Osteoblast (primary cell): ENCODE results near the gene HES4. TPM values are rescaled to one million over a fixed set of nuclear protein-coding genes. Genes with fewer than 3 reads are reported as not detected.
A peak's percentile ranks its signal among the peaks of the same experiment; 100 is the strongest.
"Not testable (repeated sequence)": the region's sequence is repeated elsewhere in the genome, so short reads cannot be mapped to it uniquely, and the experiment has no call there.

ENCODE experiments used
- DNase-seq: peaks from one replicate; pipeline ENCODE4 v3.0.0; 2011; ENCODE audit warnings: low spot score, mixed read lengths; ENCODE audit not compliant: insufficient read length; ENCODE audit errors: missing footprints
- H2AFZ ChIP-seq: 2 replicates; pipeline ENCODE4 v1.6.0; 2011; ENCODE audit warnings: mild to moderate bottlenecking, low read length
- H3K27ac ChIP-seq: 2 replicates; pipeline ENCODE4 v1.5.1; 2011; ENCODE audit warnings: mild to moderate bottlenecking, low read depth, low read length, moderate library complexity
- H3K27me3 ChIP-seq: 2 replicates; pipeline ENCODE4 v1.6.0; 2012; ENCODE audit warnings: mild to moderate bottlenecking, control low read depth, inconsistent platforms, low read length, moderate library complexity; ENCODE audit not compliant: insufficient read depth
- H3K36me3 ChIP-seq: 2 replicates; pipeline ENCODE4 v1.5.1; 2011; ENCODE audit warnings: mild to moderate bottlenecking, low read length, control low read depth, moderate library complexity; ENCODE audit not compliant: insufficient read depth
- H3K4me1 ChIP-seq: 2 replicates; pipeline ENCODE4 v1.5.1; 2011; ENCODE audit warnings: mild to moderate bottlenecking, low read length, control low read depth, moderate library complexity; ENCODE audit not compliant: insufficient read depth
- H3K4me2 ChIP-seq: 2 replicates; pipeline ENCODE4 v1.6.0; 2011; ENCODE audit warnings: mild to moderate bottlenecking, low read length; ENCODE audit not compliant: insufficient read depth
- H3K4me3 ChIP-seq: fragments of 200-600 bp; sonication (generic); 3 replicates; pipeline ENCODE4 v1.5.1; 2012; ENCODE audit warnings: mild to moderate bottlenecking, low read length, inconsistent platforms; ENCODE audit not compliant: insufficient read depth
- H3K79me2 ChIP-seq: 2 replicates; pipeline ENCODE4 v1.6.0; 2012; ENCODE audit warnings: mild to moderate bottlenecking, low read length, control low read depth, inconsistent platforms; ENCODE audit not compliant: insufficient read depth
- H3K9me3 ChIP-seq: 2 replicates; pipeline ENCODE4 v1.5.1; 2011; ENCODE audit warnings: low read depth, low read length, control low read depth
- H4K20me1 ChIP-seq: 2 replicates; pipeline ENCODE4 v1.6.0; 2012; ENCODE audit warnings: mild to moderate bottlenecking, low read length, control low read depth; ENCODE audit not compliant: insufficient read depth
- CTCF ChIP-seq: IDR thresholded peaks from 2 replicates; pipeline ENCODE4 v1.5.1; 2011; ENCODE audit warnings: mild to moderate bottlenecking, low read depth, low read length, moderate library complexity; ENCODE audit errors: extremely low read depth
- total RNA-seq: library from RNA; depleted of rRNA; stranded (reverse); fragments of >200 nt; gene quantifications from 2 replicates; pipeline ENCODE4 v1.2.3, GENCODE V29; 2012

Gene HES4
- total RNA-seq, 1 donor: 0.72 TPM

GRCh38 chr1:1033731-1034438 lies 34.0 kb upstream of the HES4 start:
- H3K27me3 ChIP-seq: peaks cover 20% of the 10 kb centered on the region
- H3K4me3 ChIP-seq: no peak overlapping the region
- peaks cover 18% of the 10 kb centered on the region for H4K20me1 ChIP-seq
- no peak overlapping the region for H3K4me2 ChIP-seq
- H3K79me2 ChIP-seq: no peaks in the 10 kb centered on the region
- no peaks in the 10 kb centered on the region for H3K36me3 ChIP-seq
- no peak for TF ChIP-seq CTCF
- no peaks in the 10 kb centered on the region for H3K9me3 ChIP-seq
- H3K27ac ChIP-seq: no peak overlapping the region
- no peak for DNase-seq
- H2AFZ ChIP-seq: no peak overlapping the region
- no peaks in the 10 kb centered on the region for H3K4me1 ChIP-seq

GRCh38 chr1:1033009-1033587 lies 33.2 kb upstream of the HES4 start:
- no peak overlapping the region for H3K27ac ChIP-seq
- H3K79me2 ChIP-seq: no peaks in the 10 kb centered on the region
- H3K4me1 ChIP-seq: no peaks in the 10 kb centered on the region
- peaks cover 20% of the 10 kb centered on the region for H3K27me3 ChIP-seq
- peak overlapping the region; percentile 45 for H3K4me2 ChIP-seq
- H3K36me3 ChIP-seq: no peaks in the 10 kb centered on the region
- TF ChIP-seq CTCF: peak; percentile 42
- H4K20me1 ChIP-seq: peaks cover 10% of the 10 kb centered on the region
- DNase-seq: peak; percentile 98
- no peak overlapping the region for H2AFZ ChIP-seq
- no peaks in the 10 kb centered on the region for H3K9me3 ChIP-seq
- peak overlapping the region; percentile 54 for H3K4me3 ChIP-seq

- Histone ChIP-seq H3K9me3 (no peaks in the 10 kb centered on the region), H3K27ac (no peak overlapping the region), H3K36me3 (no peaks in the 10 kb centered on the region), H3K4me3 (no peak overlapping the region), H2AFZ (no peak overlapping the region), H3K4me2 (peak overlapping the region; percentile 45), H3K27me3 (peaks cover 20% of the 10 kb centered on the region), H4K20me1 (peaks cover 10% of the 10 kb centered on the region), H3K4me1 (no peaks in the 10 kb centered on the region), H3K79me2 (no peaks in the 10 kb centered on the region)
- TF ChIP-seq CTCF: no peak
- DNase-seq: no peak
Measured at GRCh38 chr1:1032424-1032823, 32.5 kb upstream of the HES4 start.

GRCh38 chr1:1031659-1032235 lies 31.9 kb upstream of the HES4 start:
- H3K36me3 ChIP-seq: no peaks in the 10 kb centered on the region
- H3K79me2 ChIP-seq: no peaks in the 10 kb centered on the region
- H2AFZ ChIP-seq: no peak overlapping the region
- H3K27ac ChIP-seq: no peak overlapping the region
- no peak for TF ChIP-seq CTCF
- H3K9me3 ChIP-seq: no peaks in the 10 kb centered on the region
- peaks cover 20% of the 10 kb centered on the region for H3K27me3 ChIP-seq
- H3K4me1 ChIP-seq: no peaks in the 10 kb centered on the region
- DNase-seq: no peak
- H4K20me1 ChIP-seq: peaks cover 10% of the 10 kb centered on the region
- no peak overlapping the region for H3K4me3 ChIP-seq
- no peak overlapping the region for H3K4me2 ChIP-seq

- DNase-seq, H3K4me3 ChIP-seq, H3K4me1 ChIP-seq, H4K20me1 ChIP-seq, H2AFZ ChIP-seq, H3K79me2 ChIP-seq, H3K36me3 ChIP-seq, H3K27ac ChIP-seq, H3K9me3 ChIP-seq, H3K4me2 ChIP-seq: not testable (repeated sequence)
- H3K27me3 ChIP-seq: peaks cover 20% of the 10 kb centered on the region
Measured at GRCh38 chr1:1030867-1031658, 31.2 kb upstream of the HES4 start.
